OCI-LY3 (cell line): Measurements from ENCODE around the gene POLDIP2.

Experiments used
- H2AFZ ChIP-seq: fragments of 200-600, 300-600 bp; shearing (Covaris generic); 2 replicates; pipeline ENCODE4 v1.6.0; 2014; ENCODE audit warnings: antibody characterized with exemption, low read depth, low read length
- H3K27ac ChIP-seq: fragments of 200-600, 300-600 bp; sonication (generic); 2 replicates; pipeline ENCODE4 v1.5.1; 2014; ENCODE audit warnings: mild to moderate bottlenecking, low read length, moderate library complexity, mixed read lengths
- H3K27me3 ChIP-seq: fragments of 200-600, 300-600 bp; sonication (generic); 2 replicates; pipeline ENCODE4 v1.6.1; 2014; ENCODE audit warnings: low read depth, low read length, mixed read lengths
- H3K36me3 ChIP-seq: fragments of 200-600, 300-600 bp; sonication (generic); replicated peaks from 2 replicates; pipeline ENCODE3; 2014; ENCODE audit warnings: low read depth, low read length, mixed read lengths
- H3K4me1 ChIP-seq: fragments of 300-600, 200-600 bp; sonication (generic); 2 replicates; pipeline ENCODE4 v1.6.1; 2014; ENCODE audit warnings: low read length, mixed read lengths
- H3K4me2 ChIP-seq: fragments of 200-600, 300-600 bp; sonication (generic); 2 replicates; pipeline ENCODE4 v1.6.1; 2014; ENCODE audit warnings: low read length, mixed read lengths
- H3K4me3 ChIP-seq: fragments of 300-600, 200-600 bp; sonication (generic); 2 replicates; pipeline ENCODE4 v1.5.1; 2014; ENCODE audit warnings: antibody characterized with exemption, mild to moderate bottlenecking, low read length, moderate library complexity
- H3K79me2 ChIP-seq: fragments of 300-600, 200-600 bp; shearing (Covaris generic); 2 replicates; pipeline ENCODE4 v1.6.1; 2014; ENCODE audit warnings: mild to moderate bottlenecking, low read length, mixed read lengths
- H3K9ac ChIP-seq: fragments of 300-600, 200-600 bp; shearing (Covaris generic); 2 replicates; pipeline ENCODE4 v1.6.0; 2014; ENCODE audit warnings: mild to moderate bottlenecking, low read length, moderate library complexity
- H3K9me3 ChIP-seq: fragments of 200-600, 300-600 bp; shearing (Covaris generic); 2 replicates; pipeline ENCODE4 v1.6.1; 2014; ENCODE audit warnings: low read length, mixed read lengths; ENCODE audit not compliant: insufficient read depth
- H4K20me1 ChIP-seq: fragments of 200-600, 300-600 bp; sonication (generic); 2 replicates; pipeline ENCODE4 v1.6.1; 2016; ENCODE audit warnings: low read length, mixed read lengths; ENCODE audit not compliant: insufficient read depth
- CTCF ChIP-seq: fragments of 200-600, 300-600 bp; sonication (generic); IDR thresholded peaks from 2 replicates; pipeline ENCODE4 v1.5.1; 2014; ENCODE audit warnings: antibody characterized with exemption, low read length, low read depth
- EZH2phosphoT487 ChIP-seq: fragments of 200-600 bp; shearing (Covaris generic); IDR thresholded peaks from 2 replicates; pipeline ENCODE4 v1.6.1; 2018; ENCODE audit warnings: antibody characterized with exemption, mixed run types, low read depth

POLDIP2 gene

GRCh38 chr17:28370744-28371103 lies 13.4 kb upstream of the POLDIP2 start:
- peaks cover 31% of the 10 kb centered on the region for H3K79me2 ChIP-seq
- H4K20me1 ChIP-seq, result peaks cover 12% of the 10 kb centered on the region; the same call in 1 of the 2 replicates
- H3K4me1 ChIP-seq, result peaks cover 16% of the 10 kb centered on the region
- H3K27me3 ChIP-seq, result no peaks in the 10 kb centered on the region
- no peaks in the 10 kb centered on the region for H3K36me3 ChIP-seq
- peak overlapping the region; percentile 97 for H3K4me3 ChIP-seq
- H2AFZ ChIP-seq, result peak overlapping the region; percentile 48; the same call in 1 of the 2 replicates
- TF ChIP-seq EZH2phosphoT487 (no peak), CTCF (no peak)
- H3K27ac ChIP-seq, result peak overlapping the region; percentile 36
- H3K4me2 ChIP-seq, result peak overlapping the region; percentile 72
- peak overlapping the region; percentile 51 for H3K9ac ChIP-seq
- H3K9me3 ChIP-seq, result no peaks in the 10 kb centered on the region

- no peaks in the 10 kb centered on the region for H3K27me3 ChIP-seq
- H4K20me1 ChIP-seq, result peaks cover 12% of the 10 kb centered on the region; the same call in 1 of the 2 replicates
- no peaks in the 10 kb centered on the region for H3K36me3 ChIP-seq
- H3K4me1 ChIP-seq, result peaks cover 16% of the 10 kb centered on the region
- peak within 1 kb of the TSS; percentile 36 for H3K27ac ChIP-seq
- TF ChIP-seq EZH2phosphoT487 (no peak), CTCF (no peak)
- H3K9me3 ChIP-seq, result no peaks in the 10 kb centered on the region
- H3K4me2 ChIP-seq, result peak within 1 kb of the TSS; percentile 72
- H3K9ac ChIP-seq, result peak within 1 kb of the TSS; percentile 51
- peaks cover 31% of the 10 kb centered on the region for H3K79me2 ChIP-seq
- H3K4me3 ChIP-seq, result peak within 1 kb of the TSS; percentile 97
- H2AFZ ChIP-seq, result peak within 1 kb of the TSS; percentile 48; the same call in 1 of the 2 replicates
Observed at GRCh38 chr17:28370035-28370743, 12.9 kb upstream of the POLDIP2 start, which contains the start of gene VTN. Gene VTN, minus strand, starts transcription at chr17:28370307. Its CDS starts 104 bp downstream, at chr17:28370203.

GRCh38 chr17:28369684-28370034 lies 12.3 kb upstream of the POLDIP2 start:
- peaks cover 16% of the 10 kb centered on the region for H3K4me1 ChIP-seq
- H3K79me2 ChIP-seq, result peaks cover 28% of the 10 kb centered on the region
- H3K27me3 ChIP-seq, result no peaks in the 10 kb centered on the region
- H4K20me1 ChIP-seq, result peaks cover 12% of the 10 kb centered on the region; the same call in 1 of the 2 replicates
- H3K27ac ChIP-seq, result no peak overlapping the region
- H3K9me3 ChIP-seq, result no peaks in the 10 kb centered on the region
- H3K36me3 ChIP-seq, result no peaks in the 10 kb centered on the region
- no peak overlapping the region for H3K4me2 ChIP-seq
- H3K9ac ChIP-seq, result no peak overlapping the region
- H2AFZ ChIP-seq, result no peak overlapping the region
- TF ChIP-seq CTCF (no peak), EZH2phosphoT487 (no peak)
- H3K4me3 ChIP-seq, result no peak overlapping the region

GRCh38 chr17:28368915-28369683 lies 11.8 kb upstream of the POLDIP2 start:
- Histone ChIP-seq H4K20me1 (peaks cover 12% of the 10 kb centered on the region; the same call in 1 of the 2 replicates), H3K27me3 (no peaks in the 10 kb centered on the region), H3K9me3 (no peaks in the 10 kb centered on the region), H3K4me2 (no peak overlapping the region), H3K36me3 (no peaks in the 10 kb centered on the region), H3K9ac (no peak overlapping the region), H3K79me2 (peaks cover 23% of the 10 kb centered on the region), H3K4me3 (no peak overlapping the region), H2AFZ (no peak overlapping the region), H3K27ac (no peak overlapping the region), H3K4me1 (peaks cover 16% of the 10 kb centered on the region)
- no peak for TF ChIP-seq CTCF
- TF ChIP-seq EZH2phosphoT487, result no peak
